A549 (cell line): Measurements from ENCODE around the gene CLSTN2. TPM values are rescaled to one million over a fixed set of nuclear protein-coding genes. Genes with fewer than 3 reads are reported as not detected.

Source experiments
- ATAC-seq, 2 experiments: fragments of 200-7000 bp in 1 of 2; fragments of >200 bp in 1 of 2; cut with Nextera tagmentation in 1 of 2; cut with Tn5 transposase in 1 of 2; 3 replicates each; pipeline versions ENCODE4 v1.8.0 to v1.9.1; 2018 to 2020; ENCODE audit warnings: mild to moderate bottlenecking in 1 of 2, moderate library complexity in 1 of 2
- CTCF ChIA-PET: fragments of 300-600 bp; sonication (Branson Sonifier 250); formaldehyde crosslinking; extraction: SDS; loops from one replicate; lab custom pipeline; 2021; ENCODE audit warnings: antibody characterized with exemption, inconsistent platforms; lab: Yijun Ruan, JAX
- POLR2A ChIA-PET: fragments of 350-600 bp; formaldehyde crosslinking; extraction: SDS; loops from one replicate; lab custom pipeline; 2021; ENCODE audit warnings: antibody characterized with exemption, inconsistent platforms; lab: Yijun Ruan, JAX
- DNase-seq, 2 experiments: peaks; one replicate each; pipeline versions ENCODE4 v3.0.0 to v3.0.0-alpha.2; 2011 to 2016; ENCODE audit warnings: low read depth in 1 of 2, low spot score in 1 of 2
- FAIRE-seq: peaks from 2 replicates; lab custom pipeline; 2011; peaks lifted over from hg19 to GRCh38; lab: Jason Lieb, UNC
- H3K27ac ChIP-seq, 2 experiments: fragments of >200 bp; sonication (Bioruptor Twin); formaldehyde crosslinking; 3 replicates each; pipeline ENCODE4 v1.5.1; 2016 to 2017
- H3K4me1 ChIP-seq: fragments of >200 bp; sonication (Bioruptor Twin); formaldehyde crosslinking; 3 replicates; pipeline ENCODE4 v1.6.1; 2016
- H3K4me2 ChIP-seq: fragments of >200 bp; sonication (Bioruptor Twin); formaldehyde crosslinking; 3 replicates; pipeline ENCODE4 v1.6.1; 2016
- H3K4me3 ChIP-seq: fragments of >200 bp; sonication (Bioruptor Twin); formaldehyde crosslinking; 3 replicates; pipeline ENCODE4 v1.5.1; 2016
- H3K9me3 ChIP-seq: fragments of >200 bp; sonication (Bioruptor Twin); formaldehyde crosslinking; 3 replicates; pipeline ENCODE4 v1.6.1; 2016
- ATOH8 ChIP-seq: fragments of 250-450 bp; sonication (Bioruptor Pico); IDR thresholded peaks from 2 replicates; pipeline ENCODE4 v1.5.0; 2020; ENCODE audit warnings: low read depth, mild to moderate bottlenecking, moderate library complexity
- CBX2 ChIP-seq: fragments of 200-600 bp; sonication (generic); IDR thresholded peaks from 2 replicates; pipeline ENCODE4 v1.6.1; 2016; ENCODE audit warnings: low read depth, mild to moderate bottlenecking, borderline replicate concordance
- CBX8 ChIP-seq: fragments of 200-600 bp; sonication (generic); IDR thresholded peaks from 2 replicates; pipeline ENCODE4 v1.6.1; 2016
- CHD2 ChIP-seq: fragments of 150-350 bp; IDR thresholded peaks from 2 replicates; pipeline ENCODE4 v1.6.1; 2014; ENCODE audit warnings: low read length; ENCODE audit not compliant: partially characterized antibody
- CHD4 ChIP-seq: fragments of 200-600 bp; sonication (generic); IDR thresholded peaks from 2 replicates; pipeline ENCODE4 v1.6.1; 2016; ENCODE audit warnings: antibody characterized with exemption, mild to moderate bottlenecking, borderline replicate concordance
- EHF ChIP-seq: fragments of 250-450 bp; sonication (Bioruptor Pico); IDR thresholded peaks from 2 replicates; pipeline ENCODE4 v1.5.0; 2020; ENCODE audit warnings: mild to moderate bottlenecking
- EHMT2 ChIP-seq: fragments of 200-600 bp; sonication (generic); IDR thresholded peaks from 2 replicates; pipeline ENCODE4 v1.6.1; 2016; ENCODE audit warnings: antibody characterized with exemption, low read depth, mild to moderate bottlenecking, moderate library complexity
- EP300 ChIP-seq, 2 experiments: fragments of >200 bp; sonication (Bioruptor Twin); formaldehyde crosslinking; IDR thresholded peaks; 2 replicates in 1 of 2; 3 replicates in 1 of 2; pipeline ENCODE4 v1.6.1; 2016 to 2017
- ESRRA ChIP-seq: fragments of 150-350 bp; IDR thresholded peaks from 2 replicates; pipeline ENCODE4 v1.6.1; 2014; ENCODE audit warnings: mild to moderate bottlenecking, low read length, borderline replicate concordance
- FOSB ChIP-seq: fragments of 250-450 bp; sonication (Bioruptor Pico); IDR thresholded peaks from 2 replicates; pipeline ENCODE4 v1.5.0; 2020; ENCODE audit warnings: mild to moderate bottlenecking, moderate library complexity
- GATA3 ChIP-seq: IDR thresholded peaks from 2 replicates; pipeline ENCODE4 v1.6.1; 2012; ENCODE audit warnings: borderline replicate concordance
- HDAC2 ChIP-seq: fragments of 200-600 bp; sonication (generic); IDR thresholded peaks from 2 replicates; pipeline ENCODE4 v1.6.1; 2016
- HEYL ChIP-seq: fragments of 250-450 bp; sonication (Bioruptor Pico); IDR thresholded peaks from 2 replicates; pipeline ENCODE4 v1.8.0; 2021; ENCODE audit warnings: mild to moderate bottlenecking, moderate library complexity
- HOXB13 ChIP-seq: fragments of 250-450 bp; sonication (Bioruptor Pico); IDR thresholded peaks from 2 replicates; pipeline ENCODE4 v1.5.0; 2020; ENCODE audit warnings: low read depth, mild to moderate bottlenecking, moderate library complexity
- HOXB5 ChIP-seq: fragments of 250-450 bp; sonication (Bioruptor Pico); IDR thresholded peaks from 2 replicates; pipeline ENCODE4 v1.5.0; 2020; ENCODE audit warnings: mild to moderate bottlenecking, moderate library complexity
- JUNB ChIP-seq: fragments of >200 bp; sonication (Bioruptor Twin); formaldehyde crosslinking; IDR thresholded peaks from 2 replicates; pipeline ENCODE4 v1.6.1; 2016
- KDM1A ChIP-seq: fragments of 200-600 bp; sonication (generic); IDR thresholded peaks from 2 replicates; pipeline ENCODE4 v1.6.1; 2016; ENCODE audit warnings: low read depth, mild to moderate bottlenecking
- MAFK ChIP-seq: fragments of 450-650 bp; IDR thresholded peaks from 2 replicates; pipeline ENCODE4 v1.6.1; 2014; ENCODE audit not compliant: partially characterized antibody
- MYC ChIP-seq: IDR thresholded peaks from 2 replicates; pipeline ENCODE4 v1.6.1; 2012; ENCODE audit warnings: mild to moderate bottlenecking, inconsistent platforms, low read length, improper control_type of control experiment, borderline replicate concordance
- NR3C1 ChIP-seq: fragments of >200 bp; sonication (Bioruptor Twin); formaldehyde crosslinking; IDR thresholded peaks from 3 replicates; pipeline ENCODE4 v1.6.1; 2017
- RAD21 ChIP-seq, 2 experiments: fragments of >200 bp in 1 of 2; sonication (Bioruptor Twin) in 1 of 2; formaldehyde crosslinking in 1 of 2; IDR thresholded peaks in 1 of 2; conservative IDR thresholded peaks in 1 of 2; 2 replicates in 1 of 2; 3 replicates in 1 of 2; pipeline ENCODE4 v1.6.1; 2012 to 2018; ENCODE audit warnings: inconsistent platforms in 1 of 2
- RFX5 ChIP-seq: fragments of 450-650 bp; IDR thresholded peaks from 2 replicates; pipeline ENCODE4 v1.7.1; 2014; ENCODE audit warnings: antibody characterized with exemption, mild to moderate bottlenecking, moderate library complexity
- RNF2 ChIP-seq: fragments of 200-600 bp; sonication (generic); IDR thresholded peaks from 2 replicates; pipeline ENCODE4 v1.6.1; 2016; ENCODE audit warnings: low read depth, mild to moderate bottlenecking, antibody characterized with exemption, moderate library complexity, borderline replicate concordance
- SMC3 ChIP-seq: fragments of >200 bp; sonication (Bioruptor Twin); formaldehyde crosslinking; IDR thresholded peaks from 3 replicates; pipeline ENCODE4 v1.6.1; 2018; ENCODE audit warnings: inconsistent platforms
- SREBF2 ChIP-seq: fragments of 450-650 bp; IDR thresholded peaks from 2 replicates; pipeline ENCODE4 v1.6.1; 2014; ENCODE audit warnings: mild to moderate bottlenecking, moderate library complexity
- TFCP2L1 ChIP-seq: fragments of 250-450 bp; sonication (Bioruptor Pico); IDR thresholded peaks from 2 replicates; pipeline ENCODE4 v1.5.0; 2021; ENCODE audit warnings: mild to moderate bottlenecking
- ZFP36 ChIP-seq: fragments of 450-650 bp; IDR thresholded peaks from 2 replicates; pipeline ENCODE4 v1.6.1; 2014; ENCODE audit warnings: borderline replicate concordance; ENCODE audit not compliant: partially characterized antibody
- WGBS: methylation state at CpG from one replicate; pipeline ENCODE4 v1.1.6; 2017; ENCODE audit errors: missing lambda C conversion rate; 5-methylcytosine and 5-hydroxymethylcytosine counted together
- polyA plus RNA-seq, 4 experiments: library from polyadenylated mRNA; depleted of rRNA in 3 of 4; stranded (reverse); fragments of >200 nt; fragmentation: RNase III in 1 of 4; extraction: RNeasy Plus Mini Kit Qiagen cat#74134 plus additional on column Dnase treatment in 1 of 4; gene quantifications; 2 replicates in 3 of 4; 3 replicates in 1 of 4; pipeline ENCODE4 v1.2.3, GENCODE V29; 2011 to 2017
- TF ChIP-seq, protein P1 (sequence below): fragments of >200 bp; sonication (Bioruptor Twin); formaldehyde crosslinking; IDR thresholded peaks from 3 replicates; pipeline ENCODE4 v1.5.1; 2016
- TF ChIP-seq, protein P2 (sequence below): IDR thresholded peaks from 2 replicates; pipeline ENCODE4 v1.6.1; 2012; ENCODE audit warnings: low read depth, borderline replicate concordance
- TF ChIP-seq, protein P3 (sequence below): fragments of >200 bp; sonication (Bioruptor Twin); formaldehyde crosslinking; IDR thresholded peaks from 2 replicates; pipeline ENCODE4 v1.6.1; 2016

The CLSTN2 gene
- polyA plus RNA-seq, 2 of the 4 experiments (the other 2 are of a cell fraction), result 0.03 to 0.04 TPM

DNA sequence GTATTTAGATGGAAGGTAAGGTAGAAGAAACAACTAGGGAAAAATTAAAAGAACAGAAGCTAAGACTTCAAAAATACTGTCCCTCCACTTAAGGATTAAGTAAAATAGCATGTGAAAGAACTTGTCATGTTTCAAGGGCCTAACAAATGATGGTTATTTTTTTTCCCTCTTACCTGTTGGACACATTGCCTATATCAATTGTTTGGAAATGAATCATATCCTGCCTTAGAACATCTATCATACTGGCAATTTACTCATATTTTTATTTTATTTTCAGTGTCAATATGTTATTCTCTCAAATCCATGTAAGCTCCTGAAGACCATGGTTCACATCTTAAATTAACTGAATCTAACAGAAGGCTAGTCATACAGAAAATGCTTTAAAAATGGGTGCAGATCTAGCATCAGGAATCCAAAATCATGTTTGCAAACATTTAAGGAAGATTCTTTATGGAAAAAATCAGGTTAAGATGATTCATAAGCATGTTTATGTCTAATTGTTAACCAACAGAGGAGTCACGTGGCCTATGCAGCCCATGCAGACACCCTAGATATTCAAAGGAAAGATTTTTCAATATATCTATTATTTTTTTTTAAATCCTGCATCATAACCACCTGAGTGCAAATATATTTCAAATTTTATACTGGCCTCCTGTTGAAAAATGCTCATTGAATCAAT, 607.1 kb downstream of the CLSTN2 start:
- Histone ChIP-seq H3K27ac (no peak overlapping the region), H3K9me3 (no peaks in the 10 kb centered on the region), H3K4me2 (no peak overlapping the region), H3K4me1 (no peaks in the 10 kb centered on the region), H3K4me3 (no peak overlapping the region)
- 20% methylated on average over 1 of the region's 1 CpG for WGBS
- ATAC-seq (no peak), DNase-seq (no peak)
- CTCF ChIA-PET, result no interaction called here
- POLR2A ChIA-PET, result no interaction called here
- TF ChIP-seq HOXB5 (CRISPR knock-in tag) (no peak), RNF2 (no peak), SREBF2 (no peak), TFCP2L1 (no peak), HDAC2 (no peak), HOXB13 (CRISPR knock-in tag) (no peak), CHD2 (no peak), ZFP36 (no peak), SMC3 (no peak)
- TF ChIP-seq, protein P1, sequence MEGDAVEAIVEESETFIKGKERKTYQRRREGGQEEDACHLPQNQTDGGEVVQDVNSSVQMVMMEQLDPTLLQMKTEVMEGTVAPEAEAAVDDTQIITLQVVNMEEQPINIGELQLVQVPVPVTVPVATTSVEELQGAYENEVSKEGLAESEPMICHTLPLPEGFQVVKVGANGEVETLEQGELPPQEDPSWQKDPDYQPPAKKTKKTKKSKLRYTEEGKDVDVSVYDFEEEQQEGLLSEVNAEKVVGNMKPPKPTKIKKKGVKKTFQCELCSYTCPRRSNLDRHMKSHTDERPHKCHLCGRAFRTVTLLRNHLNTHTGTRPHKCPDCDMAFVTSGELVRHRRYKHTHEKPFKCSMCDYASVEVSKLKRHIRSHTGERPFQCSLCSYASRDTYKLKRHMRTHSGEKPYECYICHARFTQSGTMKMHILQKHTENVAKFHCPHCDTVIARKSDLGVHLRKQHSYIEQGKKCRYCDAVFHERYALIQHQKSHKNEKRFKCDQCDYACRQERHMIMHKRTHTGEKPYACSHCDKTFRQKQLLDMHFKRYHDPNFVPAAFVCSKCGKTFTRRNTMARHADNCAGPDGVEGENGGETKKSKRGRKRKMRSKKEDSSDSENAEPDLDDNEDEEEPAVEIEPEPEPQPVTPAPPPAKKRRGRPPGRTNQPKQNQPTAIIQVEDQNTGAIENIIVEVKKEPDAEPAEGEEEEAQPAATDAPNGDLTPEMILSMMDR, result no peak
- TF ChIP-seq, all 56 proteins: peak for 0
- FAIRE-seq, result no peak

GRCh38 chr3:140545197-140545596, 610.2 kb downstream of the CLSTN2 start:
- Histone ChIP-seq H3K9me3 (no peaks in the 10 kb centered on the region), H3K27ac (no peak overlapping the region), H3K4me3 (no peak overlapping the region), H3K4me2 (no peak overlapping the region), H3K4me1 (no peaks in the 10 kb centered on the region)
- ChIA-PET POLR2A (no interaction called here), CTCF (no interaction called here)
- WGBS, result 10% methylated on average over 1 of the region's 1 CpG
- FAIRE-seq (no peak), DNase-seq (no peak), ATAC-seq (no peak)
- TF ChIP-seq CBX2, result no peak
- TF ChIP-seq CHD2, result no peak
- TF ChIP-seq MYC, result no peak
- no peak for TF ChIP-seq GATA3
- TF ChIP-seq, protein P1, result no peak
- no peak for TF ChIP-seq NR3C1
- TF ChIP-seq HEYL, result no peak
- no peak for TF ChIP-seq CHD4
- no peak for TF ChIP-seq ESRRA
- no peak for TF ChIP-seq RFX5
- no peak for TF ChIP-seq RAD21 (conservative IDR thresholded peaks at IDR 0.05 in 1 of 2, IDR thresholded peaks at IDR 0.05 in 1 of 2)
- TF ChIP-seq FOSB (CRISPR knock-in tag), result no peak
- TF ChIP-seq, all 56 proteins: peak for 0

DNA sequence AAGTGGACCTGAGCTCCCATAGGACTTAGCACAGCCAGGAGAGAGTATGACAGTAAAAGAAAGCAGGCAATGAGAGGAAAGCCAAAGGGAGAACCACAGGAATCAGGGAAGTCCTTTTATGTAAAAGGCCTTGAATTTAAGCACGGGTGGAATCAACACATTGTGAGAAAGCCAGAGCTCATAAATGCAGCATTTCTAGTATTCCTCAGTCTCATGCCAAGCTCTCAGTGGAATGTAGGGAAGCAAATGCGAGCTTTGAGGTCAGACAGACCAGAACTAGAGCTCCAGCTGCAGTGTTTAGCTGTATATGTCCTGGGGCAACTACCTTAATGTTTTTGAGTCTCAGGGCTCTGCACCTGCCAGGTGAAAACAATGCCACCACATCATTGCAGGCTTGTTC, 610.8 kb downstream of the CLSTN2 start:
- H3K4me2 ChIP-seq, result no peak overlapping the region
- no peak for ATAC-seq
- ChIA-PET POLR2A (no interaction called here), CTCF (no interaction called here)
- 4% methylated on average over 2 of the region's 2 CpGs for WGBS
- H3K4me3 ChIP-seq, result no peak overlapping the region
- H3K27ac ChIP-seq, result no peak overlapping the region
- no peak for DNase-seq
- no peaks in the 10 kb centered on the region for H3K9me3 ChIP-seq
- no peak for FAIRE-seq
- no peaks in the 10 kb centered on the region for H3K4me1 ChIP-seq
- TF ChIP-seq KDM1A (no peak), EHF (no peak), MAFK (no peak), GATA3 (no peak), TFCP2L1 (no peak), HDAC2 (no peak), EP300 (IDR thresholded peaks at IDR 0.05) (no peak), JUNB (no peak), CBX8 (no peak), CHD2 (no peak), HOXB13 (CRISPR knock-in tag) (no peak), ATOH8 (CRISPR knock-in tag) (no peak), EHMT2 (no peak)
- TF ChIP-seq, protein P2, sequence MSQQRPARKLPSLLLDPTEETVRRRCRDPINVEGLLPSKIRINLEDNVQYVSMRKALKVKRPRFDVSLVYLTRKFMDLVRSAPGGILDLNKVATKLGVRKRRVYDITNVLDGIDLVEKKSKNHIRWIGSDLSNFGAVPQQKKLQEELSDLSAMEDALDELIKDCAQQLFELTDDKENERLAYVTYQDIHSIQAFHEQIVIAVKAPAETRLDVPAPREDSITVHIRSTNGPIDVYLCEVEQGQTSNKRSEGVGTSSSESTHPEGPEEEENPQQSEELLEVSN, result no peak
- TF ChIP-seq, protein P3, sequence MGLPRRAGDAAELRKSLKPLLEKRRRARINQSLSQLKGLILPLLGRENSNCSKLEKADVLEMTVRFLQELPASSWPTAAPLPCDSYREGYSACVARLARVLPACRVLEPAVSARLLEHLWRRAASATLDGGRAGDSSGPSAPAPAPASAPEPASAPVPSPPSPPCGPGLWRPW, result no peak
